HL-60/S4 (cell line): ENCODE measurements around the gene ZNF595.
"Not testable (repeated sequence)": the region's sequence is repeated elsewhere in the genome, so short reads cannot be mapped to it uniquely, and the experiment has no call there.

ENCODE experiments used
- in situ Hi-C: fragments of 300-500 bp; cut with MboI; formaldehyde crosslinking; loops from 2 replicates; pipeline ENCODE4 v1.14.3; 2022; ENCODE audit warnings: low sequenced_read_pairs

The ZNF595 gene

GRCh38 chr4:52804-53479 is at the start of gene ZNF595:
Gene ZNF595, plus strand, starts transcription at chr4:53321. Its CDS starts 168 bp downstream, at chr4:53489.
- in situ Hi-C loops, result not testable (repeated sequence)

- in situ Hi-C loops, result not testable (repeated sequence)
Measured at GRCh38 chr4:9937-10870, 42.9 kb upstream of the ZNF595 start.

GRCh38 chr4:11095-11815 is 41.9 kb upstream of the ZNF595 start:
- in situ Hi-C loops, result not testable (repeated sequence)

- in situ Hi-C loops, result not testable (repeated sequence)
Measured at GRCh38 chr4:11816-12417, 41.2 kb upstream of the ZNF595 start.

- in situ Hi-C loops, result not testable (repeated sequence)
Measured at GRCh38 chr4:18128-18527, 35.0 kb upstream of the ZNF595 start.

- in situ Hi-C loops, result not testable (repeated sequence)
Measured at GRCh38 chr4:18589-18988, 34.5 kb upstream of the ZNF595 start.

- in situ Hi-C loops, result not testable (repeated sequence)
Measured at GRCh38 chr4:22882-23281, 30.2 kb upstream of the ZNF595 start.

- in situ Hi-C loops, result not testable (repeated sequence)
Measured at GRCh38 chr4:24359-24758, 28.8 kb upstream of the ZNF595 start.

- in situ Hi-C loops, result not testable (repeated sequence)
Measured at GRCh38 chr4:27501-27900, 25.6 kb upstream of the ZNF595 start.

GRCh38 chr4:28767-29542 is 24.2 kb upstream of the ZNF595 start:
- in situ Hi-C loops, result not testable (repeated sequence)

- in situ Hi-C loops, result not testable (repeated sequence)
Measured at GRCh38 chr4:33314-33713, 19.8 kb upstream of the ZNF595 start.

GRCh38 chr4:36559-37415 is 16.3 kb upstream of the ZNF595 start:
- in situ Hi-C loops, result not testable (repeated sequence)

- in situ Hi-C loops, result not testable (repeated sequence)
Measured at GRCh38 chr4:38202-38601, 14.9 kb upstream of the ZNF595 start.

- in situ Hi-C loops, result not testable (repeated sequence)
Measured at GRCh38 chr4:43375-43774, 9.7 kb upstream of the ZNF595 start.

GRCh38 chr4:51253-51652 is 1.9 kb upstream of the ZNF595 start:
- in situ Hi-C loops, result not testable (repeated sequence)

GRCh38 chr4:51655-52277 is 1.4 kb upstream of the ZNF595 start:
- in situ Hi-C loops, result not testable (repeated sequence)

- in situ Hi-C loops, result not testable (repeated sequence)
Measured at GRCh38 chr4:53521-53920, 400 bp downstream of the ZNF595 start.

- in situ Hi-C loops, result not testable (repeated sequence)
Measured at GRCh38 chr4:64733-65132, 11.6 kb downstream of the ZNF595 start.

- in situ Hi-C loops, result no loop called here
Measured at GRCh38 chr4:71830-72229, 18.7 kb downstream of the ZNF595 start.
